GM21423 (cell line): ENCODE data around the gene HS6ST3.
"Not testable (repeated sequence)": the region's sequence is repeated elsewhere in the genome, so short reads cannot be mapped to it uniquely, and the experiment has no call there.

Experiments
- ATAC-seq: cut with Tn5 transposase; IDR thresholded peaks from one replicate; pipeline ENCODE4 v1.9.1; 2021; ENCODE audit warnings: mild to moderate bottlenecking, moderate library complexity; ENCODE audit not compliant: unreplicated experiment

HS6ST3 gene

GRCh38 chr13:96524398-96525020, 434.6 kb downstream of the HS6ST3 start:
- ATAC-seq = not testable (repeated sequence)

DNA sequence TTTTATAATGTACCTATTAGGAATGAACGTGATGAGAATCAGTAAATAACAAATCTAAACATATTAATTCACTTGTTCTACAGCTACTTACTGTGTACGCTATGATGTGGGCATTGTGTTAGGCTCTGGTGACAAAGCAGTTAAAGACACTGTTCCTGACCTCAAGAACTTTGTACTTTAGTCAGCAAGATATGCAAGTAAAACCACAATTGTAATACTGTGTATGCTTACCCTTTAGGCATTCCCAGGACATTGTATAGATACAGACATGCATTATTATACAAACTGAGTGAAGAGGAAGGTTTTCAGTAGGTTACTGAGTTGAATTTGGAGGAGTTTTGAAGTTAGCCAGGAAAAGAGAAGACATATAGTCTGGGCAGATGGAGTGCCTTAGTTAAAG, 435.8 kb downstream of the HS6ST3 start:
- ATAC-seq = no peak

DNA sequence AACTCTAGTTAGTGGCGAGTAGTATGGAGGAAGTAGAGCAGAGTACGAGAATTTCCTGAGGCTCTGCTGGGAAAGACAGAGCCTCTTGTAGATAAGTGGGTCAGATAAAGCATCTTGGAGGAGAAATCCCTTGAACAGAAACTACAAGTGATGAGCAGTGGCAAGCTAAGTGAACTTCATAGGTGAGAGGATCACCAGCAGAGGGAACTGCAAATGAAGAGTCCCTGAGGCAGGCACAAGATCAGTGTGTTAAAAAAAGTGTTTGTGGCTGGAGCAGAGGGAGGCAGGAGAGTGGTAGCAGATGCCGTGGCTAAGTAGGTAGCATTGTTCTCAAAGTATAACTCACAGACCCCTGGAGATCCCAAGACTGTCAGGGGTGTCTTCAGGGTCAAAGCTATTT, 437.6 kb downstream of the HS6ST3 start:
- ATAC-seq = no peak

DNA sequence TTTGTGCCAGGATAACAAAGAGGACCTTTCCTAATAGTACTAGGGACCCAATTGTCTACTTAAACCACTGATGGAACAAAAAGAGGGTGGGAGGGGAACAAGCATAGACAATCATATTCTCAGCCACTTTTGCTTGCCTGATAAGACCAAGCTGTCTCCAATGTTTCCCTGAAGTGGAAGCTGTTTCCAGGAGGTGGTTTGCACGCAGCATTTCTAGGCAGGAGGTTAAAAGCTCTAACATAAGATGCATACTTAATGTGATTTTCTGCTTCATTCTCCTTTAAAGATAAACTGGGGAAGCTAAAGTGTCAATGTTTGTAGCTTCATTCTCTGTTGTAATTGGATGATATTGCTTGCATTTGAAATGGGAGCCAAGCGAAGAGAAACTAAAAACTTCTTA, 442.9 kb downstream of the HS6ST3 start:
- no peak for ATAC-seq

GRCh38 chr13:96533408-96533807, 443.5 kb downstream of the HS6ST3 start:
- ATAC-seq = no peak

GRCh38 chr13:96539791-96540190, 449.9 kb downstream of the HS6ST3 start:
- ATAC-seq = no peak

DNA sequence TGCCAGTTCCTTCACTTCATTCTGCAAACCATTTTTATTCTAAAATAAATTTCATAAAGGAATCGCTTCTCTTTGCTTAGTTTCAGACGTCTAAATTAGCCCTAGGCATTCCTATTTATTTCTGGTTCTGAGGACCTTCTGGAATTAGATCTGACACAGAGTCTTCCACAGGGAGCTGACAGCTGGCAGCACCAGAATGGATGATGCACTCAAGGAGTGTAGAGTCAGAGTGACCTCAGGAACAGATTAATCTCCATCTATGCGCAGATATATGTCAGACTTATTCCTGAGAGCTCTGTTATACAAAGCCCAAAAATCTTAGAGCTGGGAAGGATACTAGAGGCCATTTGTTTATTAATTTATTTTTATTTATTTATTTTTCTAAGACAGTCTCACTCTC, 450.8 kb downstream of the HS6ST3 start:
- ATAC-seq = no peak

- no peak for ATAC-seq
Observed at GRCh38 chr13:96542986-96543385, 453.1 kb downstream of the HS6ST3 start.

GRCh38 chr13:96544957-96545356, 455.1 kb downstream of the HS6ST3 start:
- ATAC-seq = no peak

GRCh38 chr13:96546463-96546862, 456.6 kb downstream of the HS6ST3 start:
- no peak for ATAC-seq

DNA sequence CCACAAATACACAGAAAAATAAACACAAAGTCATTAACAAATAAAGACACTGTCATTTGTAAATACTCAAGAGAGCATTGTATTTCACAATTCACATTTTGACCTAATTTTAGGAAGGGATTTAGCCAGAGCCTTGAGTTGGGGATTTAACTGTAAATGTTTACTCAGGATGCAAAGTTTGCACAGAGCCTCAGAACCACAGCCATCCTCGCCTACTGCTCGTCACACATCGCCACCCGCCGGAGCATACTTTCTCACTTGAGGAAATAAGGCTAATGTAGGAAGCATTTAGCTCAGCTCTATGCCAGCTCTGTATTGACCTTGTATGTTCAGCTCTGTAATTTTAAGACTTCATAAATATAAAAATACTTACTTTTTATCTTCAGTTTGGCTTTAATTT, 461.6 kb downstream of the HS6ST3 start:
- no peak for ATAC-seq

DNA sequence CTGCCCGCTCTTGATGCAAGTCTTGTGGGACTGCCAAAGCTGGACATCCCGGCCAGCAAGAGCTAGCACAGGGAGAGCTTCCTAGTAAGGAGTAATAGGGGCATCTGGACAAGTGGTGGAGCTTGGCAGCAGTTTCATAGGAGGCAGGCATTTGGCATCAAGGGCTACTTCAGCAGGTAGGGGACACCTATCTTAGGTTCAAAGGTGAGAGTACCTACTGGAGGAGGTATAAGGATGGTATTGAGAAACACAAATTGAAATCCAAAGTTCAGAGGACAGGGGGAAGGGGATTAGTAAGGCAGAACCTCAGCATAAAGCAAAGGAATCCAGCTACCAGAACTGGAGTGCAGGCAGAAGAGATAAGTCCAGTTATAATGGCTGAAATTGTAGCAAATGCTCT, 462.7 kb downstream of the HS6ST3 start:
- ATAC-seq = no peak

GRCh38 chr13:96553796-96554195, 463.9 kb downstream of the HS6ST3 start:
- no peak for ATAC-seq

GRCh38 chr13:96573563-96573962, 483.7 kb downstream of the HS6ST3 start:
- no peak for ATAC-seq

DNA sequence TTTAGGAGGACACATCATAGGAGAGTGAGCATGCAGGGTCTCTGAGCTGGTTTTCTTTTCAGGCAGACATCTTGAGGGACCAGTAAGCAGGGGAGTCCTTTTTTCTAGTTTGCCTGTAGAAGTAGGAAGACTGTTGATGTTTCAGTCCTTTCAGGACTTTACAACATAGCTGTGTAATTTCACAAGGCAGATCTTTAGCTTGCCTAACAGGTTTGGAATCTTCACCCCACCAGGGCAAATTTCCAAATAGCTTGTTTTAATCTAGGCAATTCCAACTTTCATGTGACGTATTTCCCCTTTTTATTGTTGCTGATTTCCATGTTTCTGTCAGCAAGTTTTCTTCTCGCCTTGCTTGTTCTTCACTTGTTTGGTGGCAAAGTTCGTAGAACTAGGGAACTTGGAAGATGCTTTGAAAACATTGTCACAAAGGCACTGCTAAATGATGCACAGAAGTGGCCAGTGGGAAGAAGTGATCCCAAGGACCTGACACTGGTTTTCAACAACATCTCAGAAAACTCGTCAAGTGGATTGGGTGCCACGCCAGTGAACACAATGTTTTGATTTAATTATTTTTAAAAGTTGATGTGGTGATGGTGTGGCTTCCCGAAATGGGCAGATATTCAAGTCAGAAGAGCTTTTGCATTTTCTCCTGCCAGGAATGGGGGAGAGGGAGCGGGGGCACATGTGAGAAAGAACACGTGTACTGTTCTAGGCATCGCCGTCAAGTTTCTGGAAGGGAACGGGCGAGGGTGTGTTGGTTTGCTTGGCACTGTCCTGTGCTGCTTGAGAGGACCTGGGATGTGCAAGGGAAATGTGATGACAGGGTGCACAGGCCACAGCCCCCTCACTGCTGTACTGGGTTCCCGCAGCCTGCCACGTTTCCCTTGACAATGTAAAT, 485.8 kb downstream of the HS6ST3 start:
- ATAC-seq = no peak

DNA sequence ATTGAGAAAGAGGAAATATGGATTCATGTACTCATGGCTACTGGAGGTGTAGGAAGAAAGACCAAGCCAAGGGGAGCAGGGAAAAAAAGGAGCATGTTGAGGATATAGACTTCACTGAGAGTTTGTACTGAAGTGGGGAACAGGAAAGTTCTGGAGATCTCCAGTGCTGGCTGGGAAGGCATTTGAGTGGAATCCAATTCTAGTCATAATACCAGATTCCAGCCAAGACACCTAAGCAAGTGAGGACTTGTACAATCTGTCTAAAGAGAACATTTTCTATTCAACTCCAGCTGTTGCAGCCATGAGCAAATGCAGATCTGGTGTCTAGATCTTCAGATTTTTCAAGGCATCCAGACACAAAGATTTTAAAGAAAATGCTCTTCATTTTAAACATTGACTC, 491.8 kb downstream of the HS6ST3 start:
- ATAC-seq = no peak

DNA sequence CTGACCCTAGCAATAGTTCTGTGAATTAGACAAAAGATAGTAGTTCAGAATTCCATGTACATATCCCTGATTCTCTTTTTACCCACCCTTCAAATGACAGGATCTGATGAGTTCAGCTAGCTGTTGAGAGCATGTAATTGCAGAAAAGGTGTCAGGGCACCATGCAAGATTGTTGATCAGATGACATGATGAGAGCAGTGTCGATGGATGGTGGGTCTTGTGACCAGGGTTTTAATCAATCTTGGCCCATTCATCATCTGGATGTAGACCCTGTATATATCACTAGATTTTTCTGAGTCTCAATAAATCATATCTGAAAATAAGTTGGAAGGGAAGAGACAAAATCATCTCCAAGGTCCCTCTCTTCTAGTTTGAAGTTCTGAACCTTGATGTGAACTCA, 525.3 kb downstream of the HS6ST3 start:
- no peak for ATAC-seq

DNA sequence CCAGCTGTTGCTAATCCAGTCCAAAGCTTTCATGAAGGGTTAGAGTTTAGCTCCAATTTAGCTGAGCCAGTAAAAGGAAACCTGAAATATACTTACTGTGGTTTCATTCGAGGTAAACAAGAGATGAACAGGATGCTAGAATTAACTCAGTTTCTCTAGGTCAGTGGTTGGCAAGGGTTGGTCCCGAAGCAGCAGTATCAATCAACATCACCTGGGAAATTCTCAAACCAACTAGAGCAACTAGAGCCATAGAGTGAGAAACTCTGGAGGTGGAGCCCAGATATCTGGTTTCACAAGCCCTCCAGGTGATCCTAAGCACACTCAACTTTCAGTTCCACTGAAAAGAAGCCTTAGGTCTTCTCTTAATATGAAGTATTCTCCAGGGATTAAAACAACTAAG, 527.6 kb downstream of the HS6ST3 start:
- no peak for ATAC-seq

DNA sequence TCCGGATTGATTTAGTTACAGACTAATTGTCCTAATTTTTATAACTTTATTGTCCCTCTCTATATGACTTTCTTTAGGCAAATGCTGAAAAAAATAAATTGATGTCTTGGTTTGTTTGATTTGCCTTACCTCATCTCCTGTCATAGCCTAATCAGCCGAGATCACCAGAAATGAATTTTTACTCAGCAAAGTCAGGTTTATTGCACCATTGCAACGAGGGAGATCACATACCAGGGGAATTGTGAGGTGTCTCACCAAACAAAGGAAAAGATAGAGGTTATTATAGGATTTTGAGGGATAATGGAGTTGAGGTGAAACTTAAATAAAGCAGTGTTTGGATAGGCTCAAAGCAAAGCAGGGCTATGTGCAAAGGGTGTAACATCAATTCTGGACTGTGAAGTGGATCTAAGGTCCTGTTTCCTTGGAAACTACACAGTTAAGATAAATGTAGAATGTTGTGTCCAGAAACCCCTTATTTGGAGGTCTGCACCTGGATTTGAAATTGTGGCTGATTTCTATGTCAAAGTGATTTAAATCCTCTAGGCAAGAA, 531.8 kb downstream of the HS6ST3 start:
- ATAC-seq = no peak

DNA sequence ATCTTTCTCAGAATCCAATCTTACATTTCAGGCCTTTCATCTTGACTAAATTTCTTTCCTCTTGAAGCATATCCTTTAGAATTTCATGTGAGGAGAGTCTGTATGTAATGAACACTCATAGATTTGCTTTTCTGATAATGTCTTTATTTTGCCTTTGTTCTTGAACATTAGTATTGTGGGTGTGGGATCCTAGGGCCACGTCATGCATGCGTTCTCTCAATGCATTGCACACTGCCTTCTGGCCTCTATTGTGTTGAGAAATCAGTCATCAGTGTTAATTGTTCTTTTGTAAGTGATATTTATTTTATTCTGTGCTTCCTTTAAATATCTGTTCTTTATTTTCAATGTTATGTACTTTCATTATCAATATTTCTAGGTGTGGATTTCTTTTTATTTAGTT, 539.4 kb downstream of the HS6ST3 start:
- ATAC-seq = no peak

GRCh38 chr13:96632536-96633320, 542.8 kb downstream of the HS6ST3 start:
- no peak for ATAC-seq
